ENCODE results near the gene ALKBH7.
A peak's percentile ranks its signal among the peaks of the same experiment; 100 is the strongest.

GRCh38 chr19:6393074-6393982, 20.7 kb downstream of the ALKBH7 start, which contains the start of gene GTF2F1:
- TF ChIP-seq CTCF (IDR thresholded peaks at IDR 0.05; ENCODE audit: poor library complexity, severe bottlenecking) (peak; percentile 51), EP300 (conservative IDR thresholded peaks at IDR 0.05; ENCODE audit: poor library complexity, severe bottlenecking) (peak; percentile 75), MXI1 (conservative IDR thresholded peaks at IDR 0.05; ENCODE audit: poor library complexity, severe bottlenecking) (peak; percentile 84), RAD21 (conservative IDR thresholded peaks at IDR 0.05) (peak; percentile 50)
